ENCODE measurements around the gene SNTA1. TPM values are rescaled to one million over a fixed set of nuclear protein-coding genes. Genes with fewer than 3 reads are reported as not detected.

SNTA1 gene
- total and polyA plus RNA-seq, 9 of the 15 experiments (the other 6 are each of a cell fraction or from before 2014, with no cell fraction given) = 1.2 to 40.8 (median 20.3) TPM

GRCh38 chr20:33419140-33419974 is 24.2 kb downstream of the SNTA1 start (continued):
- TF ChIP-seq ZNF639 (CRISPR knock-in tag; conservative IDR thresholded peaks at IDR 0.05 in 1 of 2, IDR thresholded peaks at IDR 0.05 in 1 of 2) (0 out of 4 replicates have a peak, but pooled peaks of 1 of the 2 experiments have one; percentile 51), CBFB (CRISPR knock-in tag; IDR thresholded peaks at IDR 0.05) (no peak), EP400 (IDR thresholded peaks at IDR 0.05) (peak; percentile 45; the same call in 1 of the 2 replicates), ZNF311 (CRISPR knock-in tag; IDR thresholded peaks at IDR 0.05) (no peak; the same call in 1 of the 2 replicates), ETV6 (IDR thresholded peaks at IDR 0.05; ENCODE audit: borderline replicate concordance in 1 of 2, low read depth in 2 of 2, low read length in 1 of 2) (no peak), ETV6 (CRISPR knock-in tag; IDR thresholded peaks at IDR 0.05; ENCODE audit: borderline replicate concordance) (no peak), POU5F1 (IDR thresholded peaks at IDR 0.05; ENCODE audit: borderline replicate concordance, low read depth, low read length, partially characterized antibody) (no peak), TARDBP (IDR thresholded peaks at IDR 0.05) (no peak), SAFB2 (IDR thresholded peaks at IDR 0.05; ENCODE audit: borderline replicate concordance, low read depth, low read length, severe bottlenecking) (no peak), ZNF134 (CRISPR knock-in tag; conservative IDR thresholded peaks at IDR 0.05) (no peak), TRIM24 (IDR thresholded peaks at IDR 0.05) (peak; percentile 93 to 95), NR1H2 (CRISPR knock-in tag; IDR thresholded peaks at IDR 0.05) (no peak), HMGN3 (IDR thresholded peaks at IDR 0.05; ENCODE audit: borderline replicate concordance, extremely low read depth, insufficient read length, low read depth, low read length) (no peak), RBM25 (IDR thresholded peaks at IDR 0.05; ENCODE audit: low read depth, low read length, severe bottlenecking) (peak; percentile 30), ZNF79 (CRISPR knock-in tag; IDR thresholded peaks at IDR 0.05; ENCODE audit: low read depth) (no peak), FOXA3 (CRISPR knock-in tag; conservative IDR thresholded peaks at IDR 0.05 in 1 of 2, IDR thresholded peaks at IDR 0.05 in 1 of 2) (peak in 1 of 2 experiments; percentile 64; a peak in 1 of 4 replicates), ETV1 (tag; conservative IDR thresholded peaks at IDR 0.05; ENCODE audit: low read depth) (peak; percentile 87), POLR2AphosphoS5 (IDR thresholded peaks at IDR 0.05; ENCODE audit: control insufficient read depth, insufficient read depth, low read depth, low read length) (peak; percentile 96), TBL1XR1 (IDR thresholded peaks at IDR 0.05; ENCODE audit: low read length in 2 of 2) (peak in 1 of 2 experiments; percentile 85; a peak in 2 of 4 replicates), ZBTB2 (IDR thresholded peaks at IDR 0.05) (no peak; the same call in 1 of the 2 replicates), POLR3A (IDR thresholded peaks at IDR 0.05; ENCODE audit: borderline replicate concordance, extremely low read depth, insufficient read depth, insufficient read length) (no peak), HBP1 (CRISPR knock-in tag; IDR thresholded peaks at IDR 0.05) (peak; percentile 14; the same call in 1 of the 2 replicates)
